Hepatic stellate cell (primary cell): ENCODE results near the gene RALB.
"Not testable (repeated sequence)": the region's sequence is repeated elsewhere in the genome, so short reads cannot be mapped to it uniquely, and the experiment has no call there.

Experiments used
- DNase-seq: peaks from one replicate; pipeline ENCODE4 v3.0.0; 2011; ENCODE audit warnings: low spot score

Gene RALB

GRCh38 chr2:120293096-120294007 lies 40.7 kb downstream of the RALB start:
- DNase-seq: no peak

DNA sequence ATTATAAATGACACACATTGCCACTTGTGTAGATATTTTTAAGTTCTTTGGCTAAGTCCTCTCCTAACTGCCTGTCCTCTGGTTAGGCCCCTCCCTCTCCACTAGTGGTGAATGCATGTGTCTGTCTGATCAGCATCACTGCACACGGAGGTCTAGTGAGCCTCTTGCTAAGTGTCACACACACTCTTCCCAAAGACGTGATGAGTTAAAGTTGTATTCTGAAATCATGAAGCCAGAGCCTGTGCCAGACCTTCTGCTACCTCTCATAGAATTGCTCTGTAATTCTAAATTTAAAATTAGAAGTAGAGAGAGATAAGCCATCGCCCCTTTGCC lies 41.3 kb downstream of the RALB start:
- DNase-seq: no peak

GRCh38 chr2:120298173-120298835 lies 45.7 kb downstream of the RALB start:
- DNase-seq: peak; percentile 49

DNA sequence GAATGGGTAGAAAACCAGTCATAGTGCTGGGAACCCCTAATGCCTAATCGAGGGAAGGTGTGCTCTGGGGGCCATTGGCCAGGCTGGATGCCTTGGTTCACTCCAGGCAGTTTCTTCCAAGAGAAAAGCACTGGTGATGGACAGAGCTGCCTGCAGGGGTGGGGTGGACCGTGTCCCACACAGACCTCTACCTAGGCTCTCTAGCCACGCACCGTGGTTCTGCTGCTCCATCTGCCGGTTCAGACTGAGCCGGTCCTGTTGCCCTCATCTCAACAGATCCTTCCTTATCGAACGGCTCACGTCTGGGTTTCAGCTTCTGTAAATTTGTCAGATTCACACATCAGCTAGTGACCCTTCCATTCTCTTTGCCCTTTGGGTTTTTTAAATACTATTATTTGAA lies 46.4 kb downstream of the RALB start:
- no peak for DNase-seq

DNA sequence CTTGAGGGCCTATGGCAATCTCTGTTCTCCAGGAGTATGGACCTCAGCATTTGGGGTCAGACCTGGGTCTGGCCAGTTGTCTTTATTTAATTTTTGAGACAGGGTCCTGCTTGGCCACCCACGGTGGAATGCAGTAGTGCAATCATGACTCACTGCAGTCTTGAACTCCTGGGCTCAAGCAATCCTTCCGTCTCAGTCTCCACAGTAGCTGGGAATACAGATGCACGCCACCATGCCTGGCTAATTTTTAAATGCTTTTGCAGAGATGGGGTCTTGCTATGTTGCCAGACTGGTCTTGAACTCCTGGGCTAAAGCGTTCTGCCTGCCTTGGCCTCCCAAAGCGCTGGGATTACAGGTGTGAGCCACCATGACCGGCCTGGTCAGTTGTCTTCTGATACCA lies 46.9 kb downstream of the RALB start:
- no peak for DNase-seq

GRCh38 chr2:120300385-120300784 lies 47.7 kb downstream of the RALB start:
- DNase-seq: no peak

GRCh38 chr2:120301284-120301683 lies 48.6 kb downstream of the RALB start:
- DNase-seq: no peak

- no peak for DNase-seq
Observed at GRCh38 chr2:120302301-120302700, 49.6 kb downstream of the RALB start.

DNA sequence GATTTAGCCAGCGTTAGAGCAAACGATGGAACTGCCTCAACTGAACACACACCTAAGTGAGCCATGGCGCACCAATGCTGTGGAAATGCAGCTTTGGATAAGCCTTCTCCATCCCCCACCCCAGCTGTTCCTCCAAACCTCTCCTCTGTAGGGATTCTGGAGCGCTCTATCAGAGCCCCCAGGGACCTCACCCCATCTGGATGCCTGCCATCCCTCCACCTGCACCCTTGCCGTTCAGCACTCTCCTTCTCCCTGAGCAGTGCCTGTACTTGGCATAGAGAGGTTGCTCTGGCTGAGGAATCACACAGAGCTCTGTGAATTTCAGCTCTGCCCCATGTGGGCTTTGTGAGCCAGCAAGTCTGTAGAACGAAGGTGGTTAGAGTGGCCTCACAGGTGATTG lies 50.5 kb downstream of the RALB start:
- no peak for DNase-seq

DNA sequence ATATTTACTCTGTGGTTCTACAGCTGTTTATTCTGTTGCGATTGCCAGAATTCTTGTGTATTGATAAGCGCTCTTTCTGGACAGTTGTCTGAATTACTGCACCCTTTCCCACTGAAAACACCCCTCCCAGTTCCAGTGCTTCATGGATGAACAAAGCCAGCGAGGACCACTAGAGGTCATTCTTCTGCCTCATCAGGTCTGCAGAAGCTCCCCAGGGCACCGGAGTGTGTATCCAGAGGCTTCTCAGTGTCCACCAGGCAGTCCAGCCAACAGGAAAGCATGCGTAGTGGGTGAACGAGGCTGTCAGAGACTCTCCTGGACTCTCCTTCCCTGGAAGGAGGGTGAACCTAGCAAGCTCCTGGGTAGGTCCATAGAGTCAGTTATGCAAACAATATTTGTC lies 52.6 kb downstream of the RALB start:
- no peak for DNase-seq

- no peak for DNase-seq
Observed at GRCh38 chr2:120305937-120306490, 53.4 kb downstream of the RALB start.

DNA sequence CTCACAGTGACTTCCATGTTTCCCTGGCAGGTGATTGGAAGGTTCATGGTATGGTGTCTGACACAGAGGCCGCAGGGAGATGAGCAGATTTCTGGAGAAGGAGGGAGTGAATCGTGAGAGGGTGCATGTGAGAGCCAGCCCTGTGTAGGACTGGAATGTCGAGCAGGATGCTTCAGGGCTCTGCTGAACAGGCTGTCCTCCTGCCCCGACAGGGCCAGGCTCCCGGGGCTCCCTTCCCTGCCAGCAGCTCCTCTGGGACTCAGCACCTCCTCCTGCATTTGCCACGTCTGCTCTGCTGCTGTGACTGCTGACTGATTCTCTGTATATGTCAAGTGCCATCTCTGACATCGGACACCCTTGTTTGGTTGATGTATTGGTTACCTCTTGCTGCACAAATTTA lies 54.8 kb downstream of the RALB start:
- DNase-seq: no peak

- DNase-seq: no peak
Observed at GRCh38 chr2:120308038-120308910, 55.6 kb downstream of the RALB start.

DNA sequence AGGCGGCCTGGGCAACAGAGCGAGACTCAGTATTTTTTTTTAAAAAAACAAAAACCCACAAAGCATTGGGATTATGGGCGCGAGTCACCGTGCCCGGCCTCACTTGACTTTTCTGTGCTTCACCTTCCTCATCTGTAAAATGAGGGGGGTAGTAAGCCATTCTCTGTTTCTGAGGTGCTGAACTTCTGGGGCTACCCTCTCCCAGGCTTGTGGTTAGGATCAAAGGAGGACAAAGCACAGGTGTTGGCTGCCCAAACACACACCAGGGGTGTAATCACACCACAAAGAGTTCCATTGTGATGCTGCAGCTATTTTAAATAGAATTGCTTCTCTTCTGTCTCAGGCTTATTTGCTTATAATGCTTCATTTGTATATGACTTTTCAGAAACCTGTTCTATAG lies 57.5 kb downstream of the RALB start:
- no peak for DNase-seq

DNA sequence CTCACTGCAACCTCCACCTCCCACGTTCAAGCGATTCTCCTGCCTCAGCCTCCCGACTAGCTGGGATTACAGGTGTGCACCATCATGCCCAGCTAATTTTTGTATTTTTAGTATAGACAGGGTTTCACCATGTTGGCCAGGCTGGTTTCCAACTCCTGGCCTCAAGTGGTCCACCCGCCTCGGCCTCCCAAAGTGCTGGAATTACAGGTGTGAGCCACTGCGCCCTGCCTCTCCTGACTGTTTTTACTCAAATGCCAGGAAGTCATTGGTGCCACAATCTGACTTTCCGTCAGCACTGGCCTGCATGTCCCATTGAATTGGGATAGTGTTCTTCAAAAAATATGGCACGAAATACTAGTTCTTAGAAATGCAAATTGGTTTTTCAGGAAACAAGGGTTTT lies 58.2 kb downstream of the RALB start:
- not testable (repeated sequence) for DNase-seq

DNA sequence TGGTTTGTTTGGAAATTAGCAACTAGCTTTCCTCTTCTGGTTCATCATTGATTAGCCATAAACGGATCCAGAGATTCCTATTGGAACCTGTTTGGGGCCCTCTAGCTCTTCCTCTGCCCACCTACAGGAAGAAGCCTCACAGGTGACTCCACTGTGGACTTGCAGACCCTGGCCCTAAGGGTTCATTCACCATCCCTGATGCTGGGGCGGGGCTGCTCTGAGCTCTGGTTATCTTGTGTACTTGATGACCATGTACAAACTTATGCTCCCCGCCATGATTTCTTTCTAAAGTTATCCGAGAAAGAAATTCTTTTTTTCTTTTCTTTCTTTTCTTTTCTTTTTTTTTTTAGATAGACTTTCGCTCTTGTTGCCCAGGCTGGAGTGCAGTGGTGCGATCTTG lies 59.4 kb downstream of the RALB start:
- no peak for DNase-seq

GRCh38 chr2:120312860-120313694 lies 60.4 kb downstream of the RALB start:
- peak; percentile 83 for DNase-seq

DNA sequence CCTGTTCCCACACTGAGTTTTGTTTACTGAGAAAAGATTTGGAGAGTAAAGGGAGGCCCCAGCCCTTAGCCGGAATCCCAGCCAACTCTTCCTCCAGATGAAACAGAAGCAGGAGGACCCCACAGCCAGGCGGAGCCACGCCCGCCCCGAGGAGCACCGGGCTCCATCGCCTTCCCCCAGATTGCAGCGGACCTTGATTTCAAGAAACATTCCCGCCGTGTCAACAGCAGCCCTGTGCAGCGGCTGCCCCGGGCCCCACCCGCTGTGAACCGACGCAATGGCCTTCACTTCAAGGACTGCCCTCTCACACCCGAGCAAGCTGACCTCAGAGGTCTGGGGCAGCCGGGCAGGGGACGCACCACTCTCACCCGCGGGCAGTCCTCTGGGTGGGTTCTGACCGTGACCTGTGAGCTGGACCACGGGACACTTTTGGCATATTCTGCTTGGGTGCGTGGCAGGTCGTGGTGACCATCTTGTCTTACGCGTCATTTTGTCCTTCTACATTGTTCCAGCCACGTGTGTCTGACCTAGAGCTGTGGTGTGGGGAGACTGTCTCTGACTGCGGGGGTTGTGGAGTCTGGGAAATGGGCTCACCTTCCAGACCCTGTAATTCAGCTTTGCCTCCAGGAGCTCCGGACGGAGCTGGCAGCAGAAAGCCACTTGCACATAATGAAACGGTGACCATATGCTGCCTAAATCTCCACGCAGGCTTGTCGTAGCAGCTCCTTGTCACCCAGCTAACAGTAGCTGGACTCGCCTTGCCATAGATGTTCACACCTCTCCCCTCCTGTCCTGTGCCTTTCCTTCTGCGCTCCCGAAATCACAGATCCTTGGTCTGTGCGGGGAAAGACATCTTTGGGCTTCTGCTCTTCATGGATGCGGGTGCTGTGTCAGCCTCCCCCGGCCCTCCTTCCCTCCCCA lies 61.3 kb downstream of the RALB start:
- no peak for DNase-seq

DNA sequence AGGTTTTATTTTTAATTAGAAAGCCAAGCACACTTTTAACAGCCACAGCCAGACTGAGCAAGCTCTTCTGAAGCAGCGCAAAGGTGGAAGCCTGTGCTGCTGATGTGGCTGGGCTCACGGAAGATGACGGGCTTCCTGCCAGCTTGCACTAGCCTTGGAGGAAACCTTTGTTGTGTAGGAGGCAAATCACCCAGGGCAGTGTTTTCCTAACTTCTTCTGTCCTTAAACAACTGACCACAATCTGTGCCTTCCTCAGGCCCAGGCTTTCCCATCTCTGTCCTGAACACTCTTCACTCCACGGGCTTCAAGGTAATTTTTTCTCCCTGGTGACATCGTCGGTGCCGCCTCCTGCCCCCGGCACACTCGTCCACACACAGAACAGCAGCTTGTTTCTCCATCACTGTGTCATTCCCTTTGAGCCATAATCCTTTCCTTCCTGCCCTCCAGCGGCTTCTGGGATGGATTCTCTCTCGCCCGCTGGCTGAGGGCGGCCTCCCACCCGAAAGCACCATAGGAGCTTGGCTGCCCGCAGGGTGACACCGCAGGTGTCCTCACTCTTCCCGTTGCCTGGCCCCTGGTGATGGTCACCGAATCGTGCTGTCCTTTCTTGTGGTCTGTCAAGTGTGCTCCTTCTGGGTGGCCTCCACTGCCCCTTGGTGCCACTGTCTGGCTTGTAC lies 62.2 kb downstream of the RALB start:
- no peak for DNase-seq
